Smooth muscle cell (in vitro differentiated cells): ENCODE data around the gene PHTF1. TPM values are rescaled to one million over a fixed set of nuclear protein-coding genes. Genes with fewer than 3 reads are reported as not detected.

Experiments used
- DNase-seq: peaks from one replicate; lab custom pipeline; 2025; ENCODE audit not compliant: unreplicated experiment; lab: John Stamatoyannopoulos, UW
- H2AFZ ChIP-seq: fragments of 200-600 bp; sonication (generic); 2 replicates; pipeline ENCODE4 v1.6.0; 2016; ENCODE audit warnings: antibody characterized with exemption, low read depth, mild to moderate bottlenecking
- H3F3A ChIP-seq: fragments of 200-600 bp; sonication (generic); 2 replicates; pipeline ENCODE4 v1.6.0; 2017; ENCODE audit warnings: antibody characterized with exemption, low read depth
- H3K27ac ChIP-seq: fragments of 200-600 bp; sonication (generic); 2 replicates; pipeline ENCODE4 v1.5.1; 2016; ENCODE audit warnings: low read depth, mild to moderate bottlenecking
- H3K27me3 ChIP-seq: fragments of 200-600 bp; sonication (generic); 2 replicates; pipeline ENCODE4 v1.6.1; 2016; ENCODE audit warnings: low read depth, mild to moderate bottlenecking
- H3K36me3 ChIP-seq: fragments of 200-600 bp; sonication (generic); 2 replicates; pipeline ENCODE4 v1.5.1; 2016; ENCODE audit warnings: low read depth
- H3K4me1 ChIP-seq: fragments of 200-600 bp; sonication (generic); 2 replicates; pipeline ENCODE4 v1.5.1; 2016; ENCODE audit warnings: low read depth
- H3K4me2 ChIP-seq: fragments of 200-600 bp; sonication (generic); 2 replicates; pipeline ENCODE4 v1.6.0; 2016; ENCODE audit warnings: mild to moderate bottlenecking
- H3K4me3 ChIP-seq: fragments of 200-600 bp; sonication (generic); 2 replicates; pipeline ENCODE4 v1.5.1; 2016; ENCODE audit warnings: mild to moderate bottlenecking
- H3K79me2 ChIP-seq: fragments of 200-600 bp; sonication (generic); 2 replicates; pipeline ENCODE4 v1.6.0; 2016; ENCODE audit warnings: low read depth, mild to moderate bottlenecking
- H3K9ac ChIP-seq: fragments of 200-600 bp; sonication (generic); 2 replicates; pipeline ENCODE4 v1.6.0; 2016; ENCODE audit warnings: low read depth
- H3K9me3 ChIP-seq: fragments of 200-600 bp; sonication (generic); replicated peaks from 2 replicates; pipeline ENCODE4 v1.5.1; 2016; ENCODE audit warnings: low read depth
- H4K20me1 ChIP-seq: fragments of 200-600 bp; sonication (generic); 2 replicates; pipeline ENCODE4 v1.6.0; 2016; ENCODE audit warnings: low read depth
- WGBS: methylation state at CpG from one replicate; pipeline ENCODE4 v1.1.7; 2016; ENCODE audit warnings: low lambda C conversion rate; 5-methylcytosine and 5-hydroxymethylcytosine counted together
- polyA plus RNA-seq: library from polyadenylated mRNA; unstranded; fragments of >200 nt; fragmentation: Nextera tagmentation; extraction: Ambion mirVana; gene quantifications from 2 replicates; pipeline ENCODE4 v1.2.1, GENCODE V29; 2016
- total RNA-seq: library from RNA; depleted of rRNA; stranded (reverse); fragments of >200 nt; gene quantifications from 2 replicates; pipeline ENCODE4 v1.2.3, GENCODE V29; 2014
- TF ChIP-seq, protein P1 (sequence below): fragments of 200-600 bp; sonication (generic); IDR thresholded peaks from 2 replicates; pipeline ENCODE4 v1.5.1; 2017; ENCODE audit warnings: borderline replicate concordance, mild to moderate bottlenecking, antibody characterized with exemption; ENCODE audit not compliant: insufficient read depth, poor library complexity, severe bottlenecking

Gene PHTF1
- total and polyA plus RNA-seq, 2 experiments from 2014 or later: 23.9 to 25.4 TPM

- H3K4me3 ChIP-seq: no peak overlapping the region
- no peak overlapping the region for H3K9ac ChIP-seq
- no peak overlapping the region for H3K27ac ChIP-seq
- TF ChIP-seq, protein P1, sequence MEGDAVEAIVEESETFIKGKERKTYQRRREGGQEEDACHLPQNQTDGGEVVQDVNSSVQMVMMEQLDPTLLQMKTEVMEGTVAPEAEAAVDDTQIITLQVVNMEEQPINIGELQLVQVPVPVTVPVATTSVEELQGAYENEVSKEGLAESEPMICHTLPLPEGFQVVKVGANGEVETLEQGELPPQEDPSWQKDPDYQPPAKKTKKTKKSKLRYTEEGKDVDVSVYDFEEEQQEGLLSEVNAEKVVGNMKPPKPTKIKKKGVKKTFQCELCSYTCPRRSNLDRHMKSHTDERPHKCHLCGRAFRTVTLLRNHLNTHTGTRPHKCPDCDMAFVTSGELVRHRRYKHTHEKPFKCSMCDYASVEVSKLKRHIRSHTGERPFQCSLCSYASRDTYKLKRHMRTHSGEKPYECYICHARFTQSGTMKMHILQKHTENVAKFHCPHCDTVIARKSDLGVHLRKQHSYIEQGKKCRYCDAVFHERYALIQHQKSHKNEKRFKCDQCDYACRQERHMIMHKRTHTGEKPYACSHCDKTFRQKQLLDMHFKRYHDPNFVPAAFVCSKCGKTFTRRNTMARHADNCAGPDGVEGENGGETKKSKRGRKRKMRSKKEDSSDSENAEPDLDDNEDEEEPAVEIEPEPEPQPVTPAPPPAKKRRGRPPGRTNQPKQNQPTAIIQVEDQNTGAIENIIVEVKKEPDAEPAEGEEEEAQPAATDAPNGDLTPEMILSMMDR: no peak
- H3K9me3 ChIP-seq: no peaks in the 10 kb centered on the region
- H3K4me2 ChIP-seq: no peak overlapping the region
- H3K36me3 ChIP-seq: no peaks in the 10 kb centered on the region
- H3K27me3 ChIP-seq: no peaks in the 10 kb centered on the region
- H4K20me1 ChIP-seq: peaks cover 8% of the 10 kb centered on the region
- H3K4me1 ChIP-seq: peaks cover 34% of the 10 kb centered on the region
- H3K79me2 ChIP-seq: peaks cover 22% of the 10 kb centered on the region
- DNase-seq: no peak
- no peak overlapping the region for H2AFZ ChIP-seq
- H3F3A ChIP-seq: no peaks in the 10 kb centered on the region
Measured at GRCh38 chr1:113769601-113769970, 10.3 kb upstream of the PHTF1 start.

DNA sequence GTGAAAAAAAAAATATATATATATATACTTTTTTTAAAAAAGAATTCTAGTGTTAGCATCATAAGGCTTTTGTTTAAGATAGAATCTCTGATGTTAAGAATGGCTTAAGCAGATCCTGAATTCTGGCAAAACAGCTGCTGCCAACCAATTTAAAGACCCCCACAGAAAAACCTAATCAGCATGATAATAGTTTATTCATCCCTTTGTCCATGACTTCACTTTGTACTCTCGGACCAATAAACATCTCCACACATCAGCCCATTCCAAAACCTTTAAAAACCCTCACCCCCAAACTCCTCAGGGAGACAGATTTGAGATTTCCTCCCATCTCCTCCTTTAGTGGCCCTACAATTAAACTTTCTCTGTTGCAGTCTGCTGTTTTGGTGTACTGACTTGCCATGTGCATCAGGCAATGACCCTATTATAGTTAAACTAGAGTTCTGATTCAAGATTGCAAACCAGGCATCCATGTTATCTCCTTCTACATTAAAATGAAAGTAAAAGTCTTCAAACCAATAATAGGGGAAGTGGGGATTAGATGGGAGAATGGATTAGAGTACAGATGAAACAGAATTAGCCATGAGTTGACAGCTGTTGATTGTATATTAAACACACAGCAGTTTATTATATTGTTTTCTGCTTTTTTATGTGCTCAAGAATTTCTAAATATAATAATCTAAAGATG is 9.8 kb upstream of the PHTF1 start:
- H2AFZ ChIP-seq: no peak overlapping the region

GRCh38 chr1:113765306-113766230 is 6.3 kb upstream of the PHTF1 start:
- no peak overlapping the region for H3K27ac ChIP-seq
- H3K4me3 ChIP-seq: no peak overlapping the region
- H3K4me2 ChIP-seq: no peak overlapping the region
- H4K20me1 ChIP-seq: peaks cover 3% of the 10 kb centered on the region
- no peak overlapping the region for H3K9ac ChIP-seq
- TF ChIP-seq, protein P1: no peak
- no peak overlapping the region for H2AFZ ChIP-seq
- H3K79me2 ChIP-seq: peaks cover 4% of the 10 kb centered on the region
- H3K27me3 ChIP-seq: no peaks in the 10 kb centered on the region
- DNase-seq: no peak
- WGBS: 97% methylated on average over 2 of the region's 2 CpGs
- peaks cover 30% of the 10 kb centered on the region for H3K4me1 ChIP-seq
- H3K9me3 ChIP-seq: no peaks in the 10 kb centered on the region
- H3K36me3 ChIP-seq: no peaks in the 10 kb centered on the region
- no peaks in the 10 kb centered on the region for H3F3A ChIP-seq

More for the DNA sequence above, 9.8 kb upstream of the PHTF1 start:
- Histone ChIP-seq H4K20me1 (peaks cover 8% of the 10 kb centered on the region), H3K36me3 (no peaks in the 10 kb centered on the region), H3K79me2 (peaks cover 22% of the 10 kb centered on the region), H3K9me3 (no peaks in the 10 kb centered on the region), H3K27ac (no peak overlapping the region), H3F3A (no peaks in the 10 kb centered on the region), H3K27me3 (no peaks in the 10 kb centered on the region), H3K9ac (no peak overlapping the region), H3K4me3 (no peak overlapping the region), H3K4me1 (peaks cover 34% of the 10 kb centered on the region), H3K4me2 (no peak overlapping the region)
- TF ChIP-seq, protein P1: no peak
- no peak for DNase-seq
- 97% methylated on average over 1 of the region's 1 CpG for WGBS
